Right cardiac atrium (tissue), 5 donors: ENCODE results near the gene WDR91. TPM values are rescaled to one million over a fixed set of nuclear protein-coding genes. Genes with fewer than 3 reads are reported as not detected.

Experiments used
- ATAC-seq, 2 donors: fragments of 200-7000 bp; cut with Tn5 transposase; one replicate each; pipeline versions ENCODE4 v1.8.0 to v1.9.1; 2020; ENCODE audit warnings: moderate library complexity in 2 of 2, mild to moderate bottlenecking in 1 of 2
- DNase-seq, 3 donors: peaks; one replicate each; pipeline ENCODE4 v3.0.0-alpha.2; 2020
- H3K27ac ChIP-seq: one replicate; pipeline ENCODE4 v1.5.1; 2013; ENCODE audit warnings: mild to moderate bottlenecking, low read length, control low read depth, moderate library complexity
- H3K27me3 ChIP-seq: one replicate; pipeline ENCODE4 v1.6.1; 2013; ENCODE audit not compliant: control insufficient read depth, insufficient read depth
- H3K4me1 ChIP-seq: one replicate; pipeline ENCODE4 v1.6.1; 2013; ENCODE audit warnings: low read length; ENCODE audit not compliant: control insufficient read depth, insufficient read depth
- H3K4me3 ChIP-seq: one replicate; pipeline ENCODE4 v1.5.1; 2013; ENCODE audit warnings: low read length, control low read depth
- H3K9me3 ChIP-seq: one replicate; pipeline ENCODE4 v1.6.1; 2013; ENCODE audit warnings: low read length; ENCODE audit not compliant: control insufficient read depth
- WGBS: extraction: QIAGEN DNeasy Blood & Tissue Kit; methylation state at CpG from one replicate; pipeline ENCODE4 v1.1.7; 2013; 5-methylcytosine and 5-hydroxymethylcytosine counted together
- intact Hi-C, 4 donors: fragments of 100-400 bp; cut with DNase I; formaldehyde crosslinking; loops; one replicate each; pipeline versions ENCODE4 v1.11.0 to v1.14.0; 2022 to 2023
- polyA plus RNA-seq: library from polyadenylated mRNA; stranded (reverse); fragments of 200-250 nt; gene quantifications from one replicate; pipeline ENCODE4 v1.2.3, GENCODE V29; 2013
- total RNA-seq, 4 donors: library from RNA; stranded (reverse); fragmentation: NEBNext Ultra II Directional; extraction: Animal tissue kit (Norgen Biotek cat#: 25700); gene quantifications; one replicate each; pipeline ENCODE4 v1.2.1, GENCODE V29; 2021
- donor health status: healthy with polysubstance abuse.
- donor health status: DM: no; HTN: yes; CAD: no.
- donor health status: DM: no; HTN: no; CAD: no.
- donor health status: DM: no; HTN: yes; CAD: no; lungs with severe emphysema.
- donor health status: DM: yes; HTN: yes; CAD: no.

Gene WDR91
- total and polyA plus RNA-seq, 5 donors, result 4.0 to 11.1 (median 8.7) TPM

- intact Hi-C loops, result no loop called here
- Histone ChIP-seq H3K4me3 (no peak overlapping the region), H3K27me3 (no peaks in the 10 kb centered on the region), H3K27ac (no peak overlapping the region), H3K9me3 (no peaks in the 10 kb centered on the region), H3K4me1 (no peaks in the 10 kb centered on the region)
- WGBS, result 95% methylated on average over 14 of the region's 14 CpGs
- ATAC-seq (peak in 1 of 2 donors; percentile 8), DNase-seq (no peak)
These were observed 15.2 kb downstream of the WDR91 start for GRCh38 chr7:135195968-135196629.

- intact Hi-C loops, result no loop called here
- DNase-seq (no peak), ATAC-seq (no peak)
- Histone ChIP-seq H3K9me3 (no peaks in the 10 kb centered on the region), H3K27me3 (no peaks in the 10 kb centered on the region), H3K4me1 (no peaks in the 10 kb centered on the region), H3K4me3 (no peak overlapping the region), H3K27ac (no peak overlapping the region)
- 88% methylated on average over 4 of the region's 4 CpGs for WGBS
These were observed 16.2 kb downstream of the WDR91 start for GRCh38 chr7:135195156-135195555.

GRCh38 chr7:135194494-135195095, 16.7 kb downstream of the WDR91 start:
- Histone ChIP-seq H3K27ac (no peak overlapping the region), H3K27me3 (no peaks in the 10 kb centered on the region), H3K4me1 (no peaks in the 10 kb centered on the region), H3K9me3 (no peaks in the 10 kb centered on the region), H3K4me3 (no peak overlapping the region)
- DNase-seq (no peak), ATAC-seq (no peak)
- WGBS, result 79% methylated on average over 12 of the region's 12 CpGs
- intact Hi-C loops, result no loop called here

GRCh38 chr7:135193615-135194081, 17.7 kb downstream of the WDR91 start:
- intact Hi-C loops, result no loop called here
- DNase-seq (no peak), ATAC-seq (no peak)
- Histone ChIP-seq H3K27ac (no peak overlapping the region), H3K9me3 (no peaks in the 10 kb centered on the region), H3K4me1 (no peaks in the 10 kb centered on the region), H3K4me3 (no peak overlapping the region), H3K27me3 (no peaks in the 10 kb centered on the region)
- 95% methylated on average over 10 of the region's 10 CpGs for WGBS

GRCh38 chr7:135192914-135193536, 18.3 kb downstream of the WDR91 start:
- intact Hi-C loops, result no loop called here
- H3K27me3 ChIP-seq, result no peaks in the 10 kb centered on the region
- no peak overlapping the region for H3K4me3 ChIP-seq
- ATAC-seq (no peak), DNase-seq (no peak)
- H3K27ac ChIP-seq, result no peak overlapping the region
- H3K4me1 ChIP-seq, result no peaks in the 10 kb centered on the region
- WGBS, result 89% methylated on average over 11 of the region's 11 CpGs
- H3K9me3 ChIP-seq, result no peaks in the 10 kb centered on the region

DNA sequence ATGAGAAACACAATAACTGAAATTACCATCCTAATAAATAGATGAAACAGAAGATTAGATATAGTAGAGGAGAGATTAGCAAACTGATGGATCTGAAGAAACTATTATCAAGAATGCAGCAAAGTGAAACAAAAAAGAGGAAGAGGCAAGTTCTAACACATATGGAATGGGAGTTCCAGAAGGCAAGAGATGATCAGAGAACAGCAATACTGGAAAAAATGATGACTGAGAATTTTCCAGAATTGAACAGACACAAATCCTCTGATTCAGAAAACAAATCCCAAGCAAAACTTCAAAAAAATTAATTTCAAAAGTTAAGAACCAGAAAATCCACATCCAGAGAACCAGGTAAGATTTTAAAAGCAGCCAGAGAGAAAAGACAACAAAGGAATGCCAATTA, 20.6 kb downstream of the WDR91 start:
- H3K27me3 ChIP-seq, result no peaks in the 10 kb centered on the region
- ATAC-seq, result no peak
- H3K9me3 ChIP-seq, result no peaks in the 10 kb centered on the region
- no peak overlapping the region for H3K4me3 ChIP-seq
- DNase-seq, result no peak
- H3K4me1 ChIP-seq, result no peaks in the 10 kb centered on the region
- no peak overlapping the region for H3K27ac ChIP-seq
- intact Hi-C loops, result no loop called here

GRCh38 chr7:135189961-135190360, 21.4 kb downstream of the WDR91 start:
- ATAC-seq (no peak), DNase-seq (no peak)
- intact Hi-C loops, result no loop called here
- WGBS, result 91% methylated on average over 4 of the region's 4 CpGs
- Histone ChIP-seq H3K27me3 (no peaks in the 10 kb centered on the region), H3K9me3 (no peaks in the 10 kb centered on the region), H3K27ac (no peak overlapping the region), H3K4me3 (no peak overlapping the region), H3K4me1 (no peaks in the 10 kb centered on the region)

GRCh38 chr7:135189221-135189662, 22.1 kb downstream of the WDR91 start:
- Histone ChIP-seq H3K27ac (no peak overlapping the region), H3K9me3 (no peaks in the 10 kb centered on the region), H3K27me3 (no peaks in the 10 kb centered on the region), H3K4me3 (no peak overlapping the region), H3K4me1 (no peaks in the 10 kb centered on the region)
- intact Hi-C loops, result no loop called here
- peak in 1 of 2 donors; percentile 44 for ATAC-seq
- 88% methylated on average over 6 of the region's 6 CpGs for WGBS
- peak in 1 of 3 donors; percentile 10 for DNase-seq

- no peaks in the 10 kb centered on the region for H3K4me1 ChIP-seq
- WGBS, result 98% methylated on average over 12 of the region's 12 CpGs
- no peak overlapping the region for H3K4me3 ChIP-seq
- H3K27ac ChIP-seq, result no peak overlapping the region
- no peak for ATAC-seq
- DNase-seq, result peak in 1 of 3 donors; percentile 21
- no peaks in the 10 kb centered on the region for H3K27me3 ChIP-seq
- intact Hi-C loops, result no loop called here
- no peaks in the 10 kb centered on the region for H3K9me3 ChIP-seq
These were observed 22.9 kb downstream of the WDR91 start for GRCh38 chr7:135188298-135188984.

- H3K27me3 ChIP-seq, result no peaks in the 10 kb centered on the region
- no peaks in the 10 kb centered on the region for H3K4me1 ChIP-seq
- peak in 1 of 2 donors; percentile 10 for ATAC-seq
- H3K27ac ChIP-seq, result no peak overlapping the region
- no peaks in the 10 kb centered on the region for H3K9me3 ChIP-seq
- no peak overlapping the region for H3K4me3 ChIP-seq
- intact Hi-C loops, result no loop called here
- 90% methylated on average over 12 of the region's 12 CpGs for WGBS
- peak in 1 of 3 donors; percentile 33 for DNase-seq
These were observed 24.5 kb downstream of the WDR91 start for GRCh38 chr7:135186841-135187253.

- Histone ChIP-seq H3K4me1 (no peaks in the 10 kb centered on the region), H3K9me3 (peaks cover 2% of the 10 kb centered on the region), H3K27me3 (no peaks in the 10 kb centered on the region), H3K4me3 (no peak overlapping the region), H3K27ac (no peak overlapping the region)
- 95% methylated on average over 3 of the region's 3 CpGs for WGBS
- DNase-seq (no peak), ATAC-seq (no peak)
- intact Hi-C loops, result no loop called here
These were observed 25.1 kb downstream of the WDR91 start for GRCh38 chr7:135186261-135186540.
